SK-N-SH treated with all-trans-retinoic acid at 6 μM for 48 hours (cell line): ENCODE measurements around the gene SORCS1.

Experiments
- ATAC-seq: fragments of 200-7000 bp; cut with Tn5 transposase; 3 replicates; pipeline ENCODE4 v1.9.1; 2020; ENCODE audit warnings: mild to moderate bottlenecking, moderate library complexity
- ARNTL ChIP-seq: fragments of 450-650 bp; formaldehyde crosslinking; IDR thresholded peaks from 2 replicates; pipeline ENCODE4 v1.5.0; 2020; ENCODE audit warnings: low read depth, mild to moderate bottlenecking, moderate library complexity, borderline replicate concordance
- BACH2 ChIP-seq: fragments of 250-450 bp; sonication (Bioruptor Pico); IDR thresholded peaks from 2 replicates; pipeline ENCODE4 v1.9.0; 2021; ENCODE audit warnings: mild to moderate bottlenecking, borderline replicate concordance
- CSDC2 ChIP-seq: fragments of 250-450 bp; sonication (Bioruptor Pico); IDR thresholded peaks from 2 replicates; pipeline ENCODE4 v1.5.0; 2020; ENCODE audit warnings: mild to moderate bottlenecking, moderate library complexity
- ESRRG ChIP-seq: fragments of 250-450 bp; sonication (Bioruptor Pico); IDR thresholded peaks from 2 replicates; pipeline ENCODE4 v1.6.1; 2021; ENCODE audit warnings: mild to moderate bottlenecking
- GLIS3 ChIP-seq: fragments of 250-450 bp; sonication (Bioruptor Pico); IDR thresholded peaks from 2 replicates; pipeline ENCODE4 v1.5.0; 2020; ENCODE audit warnings: mild to moderate bottlenecking, moderate library complexity
- ISL1 ChIP-seq: fragments of 250-450 bp; sonication (Bioruptor Pico); IDR thresholded peaks from 2 replicates; pipeline ENCODE4 v2.1.2; 2022; ENCODE audit warnings: mild to moderate bottlenecking, moderate library complexity
- OSR1 ChIP-seq: fragments of 250-450 bp; sonication (Bioruptor Pico); IDR thresholded peaks from 2 replicates; pipeline ENCODE4 v1.8.0; 2022; ENCODE audit warnings: moderate library complexity, mild to moderate bottlenecking, inconsistent platforms
- PPARA ChIP-seq: fragments of 250-450 bp; sonication (Bioruptor Pico); IDR thresholded peaks from 2 replicates; pipeline ENCODE4 v1.5.0; 2020; ENCODE audit warnings: mild to moderate bottlenecking, borderline replicate concordance
- SNAI2 ChIP-seq: fragments of 250-450 bp; sonication (Bioruptor Pico); IDR thresholded peaks from 2 replicates; pipeline ENCODE4 v1.5.0; 2020; ENCODE audit warnings: mild to moderate bottlenecking, moderate library complexity
- TCF4 ChIP-seq: fragments of 250-450 bp; sonication (Bioruptor Pico); IDR thresholded peaks from 2 replicates; pipeline ENCODE4 v1.8.0; 2021; ENCODE audit warnings: mild to moderate bottlenecking, moderate library complexity, borderline replicate concordance
- ZC3H10 ChIP-seq: fragments of 250-450 bp; sonication (Bioruptor Pico); IDR thresholded peaks from 2 replicates; pipeline ENCODE4 v1.5.1; 2021; ENCODE audit warnings: mild to moderate bottlenecking, moderate library complexity
- ZFP3 ChIP-seq: fragments of 250-450 bp; sonication (Bioruptor Pico); IDR thresholded peaks from 2 replicates; pipeline ENCODE4 v1.5.0; 2020; ENCODE audit warnings: mild to moderate bottlenecking, moderate library complexity
- ZFP30 ChIP-seq: fragments of 450-650 bp; formaldehyde crosslinking; IDR thresholded peaks from 2 replicates; pipeline ENCODE4 v1.5.0; 2022; ENCODE audit warnings: mild to moderate bottlenecking, moderate library complexity
- ZNF565 ChIP-seq: fragments of 450-650 bp; formaldehyde crosslinking; conservative IDR thresholded peaks from 2 replicates; pipeline ENCODE4 v1.5.0; 2020; ENCODE audit warnings: low read depth, mild to moderate bottlenecking, moderate library complexity
- ZNF70 ChIP-seq: fragments of 450-650 bp; formaldehyde crosslinking; IDR thresholded peaks from 2 replicates; pipeline ENCODE4 v1.5.0; 2020; ENCODE audit warnings: mild to moderate bottlenecking, moderate library complexity
- ZNF8 ChIP-seq: fragments of 450-650 bp; formaldehyde crosslinking; IDR thresholded peaks from 2 replicates; pipeline ENCODE4 v1.5.0; 2020; ENCODE audit warnings: mild to moderate bottlenecking, moderate library complexity
- TF ChIP-seq, protein P1 (sequence below): fragments of 250-450 bp; sonication (Bioruptor Pico); IDR thresholded peaks from 2 replicates; pipeline ENCODE4 v1.5.0; 2020; ENCODE audit warnings: mild to moderate bottlenecking, moderate library complexity
- TF ChIP-seq, protein P2 (sequence below): fragments of 250-450 bp; sonication (Bioruptor Pico); IDR thresholded peaks from 2 replicates; pipeline ENCODE4 v1.5.1; 2021; ENCODE audit warnings: mild to moderate bottlenecking, moderate library complexity
- TF ChIP-seq, protein P3 (sequence below): fragments of 250-450 bp; sonication (Bioruptor Pico); IDR thresholded peaks from 2 replicates; pipeline ENCODE4 v1.5.1; 2020; ENCODE audit warnings: low read depth, mild to moderate bottlenecking, moderate library complexity
- TF ChIP-seq, protein P4 (sequence below): fragments of 250-450 bp; sonication (Bioruptor Pico); IDR thresholded peaks from 2 replicates; pipeline ENCODE4 v1.8.0; 2020; ENCODE audit warnings: mild to moderate bottlenecking, moderate library complexity, borderline replicate concordance
- TF ChIP-seq, protein P5 (sequence below): fragments of 250-450 bp; sonication (Bioruptor Pico); IDR thresholded peaks from 2 replicates; pipeline ENCODE4 v1.8.0; 2021; ENCODE audit warnings: low read depth, mild to moderate bottlenecking, moderate library complexity, borderline replicate concordance

Gene SORCS1

DNA sequence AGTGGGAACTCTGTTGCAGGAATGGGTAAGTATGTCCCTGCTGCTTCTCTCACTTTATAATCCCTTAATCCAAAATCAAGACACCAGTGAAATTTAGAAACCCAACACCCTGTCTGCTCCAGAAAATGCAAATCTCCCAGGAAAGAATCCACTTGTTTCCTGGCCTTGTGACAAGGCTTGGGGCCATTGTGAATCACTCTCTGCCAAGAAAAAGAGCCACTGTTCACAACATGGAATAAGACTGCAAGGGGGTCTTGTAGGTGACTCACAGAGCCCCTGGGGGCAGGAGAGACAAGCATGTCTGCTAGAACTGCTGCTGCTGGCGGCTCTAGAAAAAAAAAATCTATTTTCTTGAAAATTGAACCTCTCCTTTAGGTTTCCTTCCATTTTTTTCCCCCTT, 191.2 kb downstream of the SORCS1 start (continued):
- TF ChIP-seq, protein P1, sequence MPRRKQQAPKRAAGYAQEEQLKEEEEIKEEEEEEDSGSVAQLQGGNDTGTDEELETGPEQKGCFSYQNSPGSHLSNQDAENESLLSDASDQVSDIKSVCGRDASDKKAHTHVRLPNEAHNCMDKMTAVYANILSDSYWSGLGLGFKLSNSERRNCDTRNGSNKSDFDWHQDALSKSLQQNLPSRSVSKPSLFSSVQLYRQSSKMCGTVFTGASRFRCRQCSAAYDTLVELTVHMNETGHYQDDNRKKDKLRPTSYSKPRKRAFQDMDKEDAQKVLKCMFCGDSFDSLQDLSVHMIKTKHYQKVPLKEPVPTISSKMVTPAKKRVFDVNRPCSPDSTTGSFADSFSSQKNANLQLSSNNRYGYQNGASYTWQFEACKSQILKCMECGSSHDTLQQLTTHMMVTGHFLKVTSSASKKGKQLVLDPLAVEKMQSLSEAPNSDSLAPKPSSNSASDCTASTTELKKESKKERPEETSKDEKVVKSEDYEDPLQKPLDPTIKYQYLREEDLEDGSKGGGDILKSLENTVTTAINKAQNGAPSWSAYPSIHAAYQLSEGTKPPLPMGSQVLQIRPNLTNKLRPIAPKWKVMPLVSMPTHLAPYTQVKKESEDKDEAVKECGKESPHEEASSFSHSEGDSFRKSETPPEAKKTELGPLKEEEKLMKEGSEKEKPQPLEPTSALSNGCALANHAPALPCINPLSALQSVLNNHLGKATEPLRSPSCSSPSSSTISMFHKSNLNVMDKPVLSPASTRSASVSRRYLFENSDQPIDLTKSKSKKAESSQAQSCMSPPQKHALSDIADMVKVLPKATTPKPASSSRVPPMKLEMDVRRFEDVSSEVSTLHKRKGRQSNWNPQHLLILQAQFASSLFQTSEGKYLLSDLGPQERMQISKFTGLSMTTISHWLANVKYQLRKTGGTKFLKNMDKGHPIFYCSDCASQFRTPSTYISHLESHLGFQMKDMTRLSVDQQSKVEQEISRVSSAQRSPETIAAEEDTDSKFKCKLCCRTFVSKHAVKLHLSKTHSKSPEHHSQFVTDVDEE: no peak
- TF ChIP-seq, all 23 proteins: peak for 0

DNA sequence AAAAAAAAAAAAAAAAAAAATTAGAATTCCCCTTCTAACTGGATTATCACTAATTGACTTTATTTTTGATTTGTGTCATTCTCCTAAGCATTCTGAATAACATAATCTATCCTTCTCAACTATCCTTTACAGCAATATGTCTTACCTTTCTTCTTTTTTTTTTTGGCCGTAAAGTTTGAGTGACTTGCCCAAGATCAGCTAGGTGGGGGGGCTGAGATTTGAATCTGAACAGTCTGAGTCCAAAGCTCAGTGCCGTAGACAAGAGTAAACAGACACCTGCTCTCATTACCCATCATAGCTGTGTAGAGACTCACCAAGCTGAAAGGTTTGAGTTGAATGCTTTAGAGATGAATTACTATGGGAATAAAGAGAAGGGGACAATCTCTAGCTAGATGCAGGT, 192.1 kb downstream of the SORCS1 start:
- TF ChIP-seq ZC3H10 (CRISPR knock-in tag) (no peak), OSR1 (CRISPR knock-in tag) (no peak), ZFP3 (CRISPR knock-in tag) (no peak), ARNTL (CRISPR knock-in tag) (no peak), ZNF565 (no peak), ZFP30 (no peak), SNAI2 (CRISPR knock-in tag) (no peak), PPARA (no peak), ZNF70 (CRISPR knock-in tag) (no peak), ESRRG (CRISPR knock-in tag) (no peak), ZNF8 (no peak)
- TF ChIP-seq, protein P2, sequence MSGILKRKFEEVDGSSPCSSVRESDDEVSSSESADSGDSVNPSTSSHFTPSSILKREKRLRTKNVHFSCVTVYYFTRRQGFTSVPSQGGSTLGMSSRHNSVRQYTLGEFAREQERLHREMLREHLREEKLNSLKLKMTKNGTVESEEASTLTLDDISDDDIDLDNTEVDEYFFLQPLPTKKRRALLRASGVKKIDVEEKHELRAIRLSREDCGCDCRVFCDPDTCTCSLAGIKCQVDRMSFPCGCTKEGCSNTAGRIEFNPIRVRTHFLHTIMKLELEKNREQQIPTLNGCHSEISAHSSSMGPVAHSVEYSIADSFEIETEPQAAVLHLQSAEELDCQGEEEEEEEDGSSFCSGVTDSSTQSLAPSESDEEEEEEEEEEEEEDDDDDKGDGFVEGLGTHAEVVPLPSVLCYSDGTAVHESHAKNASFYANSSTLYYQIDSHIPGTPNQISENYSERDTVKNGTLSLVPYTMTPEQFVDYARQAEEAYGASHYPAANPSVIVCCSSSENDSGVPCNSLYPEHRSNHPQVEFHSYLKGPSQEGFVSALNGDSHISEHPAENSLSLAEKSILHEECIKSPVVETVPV (CRISPR knock-in tag): no peak
- no peak for ATAC-seq

DNA sequence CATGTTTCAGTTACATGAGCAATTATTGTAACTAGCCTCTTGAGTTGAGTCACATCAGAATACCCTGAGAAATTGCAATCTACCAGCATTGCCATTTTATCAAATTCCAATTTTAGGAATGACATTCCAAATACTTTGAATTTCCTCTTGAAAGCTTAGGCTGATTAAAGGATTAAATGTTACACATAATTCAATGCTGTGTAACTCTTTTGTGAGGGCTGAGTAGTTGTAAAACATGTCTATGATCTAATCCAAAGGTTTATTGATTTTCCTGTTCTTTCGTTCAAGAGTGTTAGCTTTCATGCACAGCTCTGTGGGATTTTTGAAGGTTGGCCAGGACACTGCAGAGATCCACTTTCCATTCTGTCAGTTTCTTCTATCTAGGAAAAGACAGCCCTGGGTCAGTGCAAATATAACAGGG, 193.1 kb downstream of the SORCS1 start:
- no peak for ATAC-seq
- TF ChIP-seq, protein P3, sequence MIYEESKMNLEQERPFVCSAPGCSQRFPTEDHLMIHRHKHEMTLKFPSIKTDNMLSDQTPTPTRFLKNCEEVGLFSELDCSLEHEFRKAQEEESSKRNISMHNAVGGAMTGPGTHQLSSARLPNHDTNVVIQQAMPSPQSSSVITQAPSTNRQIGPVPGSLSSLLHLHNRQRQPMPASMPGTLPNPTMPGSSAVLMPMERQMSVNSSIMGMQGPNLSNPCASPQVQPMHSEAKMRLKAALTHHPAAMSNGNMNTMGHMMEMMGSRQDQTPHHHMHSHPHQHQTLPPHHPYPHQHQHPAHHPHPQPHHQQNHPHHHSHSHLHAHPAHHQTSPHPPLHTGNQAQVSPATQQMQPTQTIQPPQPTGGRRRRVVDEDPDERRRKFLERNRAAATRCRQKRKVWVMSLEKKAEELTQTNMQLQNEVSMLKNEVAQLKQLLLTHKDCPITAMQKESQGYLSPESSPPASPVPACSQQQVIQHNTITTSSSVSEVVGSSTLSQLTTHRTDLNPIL (CRISPR knock-in tag): 0 out of 2 replicates have a peak, but pooled peaks have one; percentile 18
- TF ChIP-seq ZNF565 (no peak), SNAI2 (CRISPR knock-in tag) (no peak), ESRRG (CRISPR knock-in tag) (no peak), ZFP30 (no peak), ISL1 (CRISPR knock-in tag) (peak; percentile 82), ZNF70 (CRISPR knock-in tag) (no peak)
- TF ChIP-seq, protein P4, sequence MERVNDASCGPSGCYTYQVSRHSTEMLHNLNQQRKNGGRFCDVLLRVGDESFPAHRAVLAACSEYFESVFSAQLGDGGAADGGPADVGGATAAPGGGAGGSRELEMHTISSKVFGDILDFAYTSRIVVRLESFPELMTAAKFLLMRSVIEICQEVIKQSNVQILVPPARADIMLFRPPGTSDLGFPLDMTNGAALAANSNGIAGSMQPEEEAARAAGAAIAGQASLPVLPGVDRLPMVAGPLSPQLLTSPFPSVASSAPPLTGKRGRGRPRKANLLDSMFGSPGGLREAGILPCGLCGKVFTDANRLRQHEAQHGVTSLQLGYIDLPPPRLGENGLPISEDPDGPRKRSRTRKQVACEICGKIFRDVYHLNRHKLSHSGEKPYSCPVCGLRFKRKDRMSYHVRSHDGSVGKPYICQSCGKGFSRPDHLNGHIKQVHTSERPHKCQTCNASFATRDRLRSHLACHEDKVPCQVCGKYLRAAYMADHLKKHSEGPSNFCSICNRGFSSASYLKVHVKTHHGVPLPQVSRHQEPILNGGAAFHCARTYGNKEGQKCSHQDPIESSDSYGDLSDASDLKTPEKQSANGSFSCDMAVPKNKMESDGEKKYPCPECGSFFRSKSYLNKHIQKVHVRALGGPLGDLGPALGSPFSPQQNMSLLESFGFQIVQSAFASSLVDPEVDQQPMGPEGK (CRISPR knock-in tag): no peak

DNA sequence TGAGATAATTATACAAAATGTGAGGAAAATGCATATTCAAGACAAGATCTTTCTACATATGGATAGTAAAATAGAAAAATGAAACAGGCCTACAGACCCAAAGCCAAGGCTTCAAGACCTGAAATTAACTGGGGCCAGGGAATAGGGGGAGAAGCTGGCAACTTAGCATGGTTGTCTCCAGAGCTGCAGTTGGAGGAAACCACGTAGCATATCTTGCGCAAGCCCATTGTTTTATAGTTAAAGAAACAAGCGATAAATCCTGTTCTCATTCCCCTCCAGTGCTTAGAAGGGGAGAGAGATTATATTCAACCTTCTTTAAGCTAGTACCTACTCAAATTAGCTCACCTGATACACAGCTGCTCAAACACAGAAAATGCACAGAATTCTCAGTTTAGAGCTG, 197.1 kb downstream of the SORCS1 start:
- TF ChIP-seq SNAI2 (CRISPR knock-in tag) (no peak), TCF4 (CRISPR knock-in tag) (no peak), PPARA (no peak), ZNF565 (no peak), ESRRG (CRISPR knock-in tag) (no peak), ISL1 (CRISPR knock-in tag) (no peak), ZNF8 (no peak), ARNTL (CRISPR knock-in tag) (no peak), GLIS3 (CRISPR knock-in tag) (no peak), ZC3H10 (CRISPR knock-in tag) (no peak), CSDC2 (CRISPR knock-in tag) (no peak), ZFP3 (CRISPR knock-in tag) (no peak), OSR1 (CRISPR knock-in tag) (no peak), BACH2 (CRISPR knock-in tag) (no peak)
- TF ChIP-seq, protein P4 (CRISPR knock-in tag): no peak
- TF ChIP-seq, protein P5, sequence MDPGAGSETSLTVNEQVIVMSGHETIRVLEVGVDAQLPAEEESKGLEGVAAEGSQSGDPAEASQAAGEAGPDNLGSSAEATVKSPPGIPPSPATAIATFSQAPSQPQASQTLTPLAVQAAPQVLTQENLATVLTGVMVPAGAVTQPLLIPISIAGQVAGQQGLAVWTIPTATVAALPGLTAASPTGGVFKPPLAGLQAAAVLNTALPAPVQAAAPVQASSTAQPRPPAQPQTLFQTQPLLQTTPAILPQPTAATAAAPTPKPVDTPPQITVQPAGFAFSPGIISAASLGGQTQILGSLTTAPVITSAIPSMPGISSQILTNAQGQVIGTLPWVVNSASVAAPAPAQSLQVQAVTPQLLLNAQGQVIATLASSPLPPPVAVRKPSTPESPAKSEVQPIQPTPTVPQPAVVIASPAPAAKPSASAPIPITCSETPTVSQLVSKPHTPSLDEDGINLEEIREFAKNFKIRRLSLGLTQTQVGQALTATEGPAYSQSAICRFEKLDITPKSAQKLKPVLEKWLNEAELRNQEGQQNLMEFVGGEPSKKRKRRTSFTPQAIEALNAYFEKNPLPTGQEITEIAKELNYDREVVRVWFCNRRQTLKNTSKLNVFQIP (CRISPR knock-in tag): no peak
- TF ChIP-seq, protein P3 (CRISPR knock-in tag): no peak
- TF ChIP-seq, protein P2 (CRISPR knock-in tag): no peak
- TF ChIP-seq, all 23 proteins: peak for 0
- ATAC-seq: no peak
